T follicular helper cell (primary cell): Measurements from ENCODE around the gene RREB1.

Experiments used
- DNase-seq: peaks from one replicate; pipeline ENCODE4 v3.0.0-alpha.2; 2020; ENCODE audit warnings: low read depth

RREB1 gene

DNA sequence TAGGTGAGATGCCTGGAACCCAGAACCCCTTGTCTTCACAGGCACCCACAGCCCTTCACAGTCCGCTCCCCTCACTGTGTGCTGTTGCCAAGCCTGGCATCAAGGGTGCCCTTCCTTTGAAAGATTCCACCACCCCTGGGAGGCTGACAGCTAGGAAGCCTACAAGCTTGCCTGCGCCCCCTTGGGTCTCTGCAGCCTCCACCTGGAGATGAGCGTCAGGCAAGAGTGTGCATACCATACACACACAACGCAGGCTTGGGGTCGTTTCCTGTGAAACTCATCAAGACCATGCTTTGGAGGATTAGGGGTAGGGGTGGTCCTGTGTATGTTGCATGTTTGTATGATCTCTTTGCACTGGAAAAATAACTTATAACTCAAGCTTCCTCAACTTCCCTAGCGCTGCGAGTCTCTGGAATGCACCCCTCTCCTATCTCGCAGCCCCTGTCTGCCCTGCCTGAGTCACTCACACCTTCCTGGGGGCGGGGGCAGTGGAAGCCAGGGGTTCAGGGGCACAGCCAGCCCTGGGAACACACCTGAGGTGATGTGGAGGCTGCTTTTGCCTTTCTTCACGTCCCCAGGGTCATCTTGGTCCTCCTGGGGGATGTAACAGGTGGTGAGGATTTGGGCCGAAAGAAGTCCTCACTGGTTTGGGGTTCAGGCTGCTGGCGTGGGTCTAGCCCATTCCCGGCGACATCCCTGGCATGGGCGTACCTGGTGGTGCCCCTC is 138.1 kb downstream of the RREB1 start:
- DNase-seq = no peak

DNA sequence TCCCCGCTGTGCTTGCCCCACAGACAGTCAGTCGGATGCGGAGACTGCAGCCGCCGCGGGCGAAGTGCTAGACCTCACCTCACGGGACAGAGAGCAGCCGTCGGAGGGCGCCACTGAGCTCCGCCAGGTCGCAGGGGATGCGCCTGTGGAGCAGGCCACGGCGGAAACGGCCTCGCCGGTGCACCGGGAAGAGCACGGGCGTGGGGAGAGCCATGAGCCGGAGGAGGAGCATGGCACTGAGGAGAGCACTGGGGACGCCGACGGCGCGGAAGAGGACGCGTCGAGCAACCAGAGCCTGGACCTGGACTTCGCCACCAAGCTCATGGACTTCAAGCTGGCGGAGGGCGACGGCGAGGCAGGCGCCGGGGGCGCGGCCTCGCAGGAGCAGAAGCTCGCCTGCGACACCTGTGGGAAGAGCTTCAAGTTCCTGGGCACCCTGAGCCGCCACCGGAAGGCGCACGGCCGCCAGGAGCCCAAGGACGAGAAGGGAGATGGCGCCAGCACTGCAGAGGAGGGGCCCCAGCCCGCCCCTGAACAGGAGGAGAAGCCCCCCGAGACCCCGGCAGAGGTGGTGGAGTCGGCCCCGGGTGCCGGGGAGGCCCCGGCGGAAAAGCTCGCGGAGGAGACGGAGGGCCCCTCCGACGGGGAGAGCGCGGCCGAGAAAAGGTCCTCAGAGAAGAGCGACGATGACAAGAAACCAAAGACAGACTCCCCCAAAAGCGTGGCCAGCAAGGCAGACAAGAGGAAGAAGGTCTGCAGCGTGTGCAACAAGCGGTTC is 138.8 kb downstream of the RREB1 start:
- DNase-seq = no peak

DNA sequence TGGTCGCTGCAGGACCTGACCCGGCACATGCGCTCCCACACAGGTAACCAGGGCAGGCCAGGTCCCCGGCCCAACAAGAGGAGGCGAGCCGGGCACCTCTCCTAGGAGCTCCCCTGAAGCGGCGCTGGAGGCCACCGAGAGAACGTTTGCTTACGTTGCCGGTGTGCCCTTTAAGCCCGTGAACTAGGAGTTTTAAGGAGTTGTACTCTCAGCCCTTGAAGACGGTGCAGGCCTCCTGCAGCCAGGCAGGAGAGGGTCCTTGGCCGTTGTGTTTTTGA is 139.4 kb downstream of the RREB1 start:
- DNase-seq = no peak

DNA sequence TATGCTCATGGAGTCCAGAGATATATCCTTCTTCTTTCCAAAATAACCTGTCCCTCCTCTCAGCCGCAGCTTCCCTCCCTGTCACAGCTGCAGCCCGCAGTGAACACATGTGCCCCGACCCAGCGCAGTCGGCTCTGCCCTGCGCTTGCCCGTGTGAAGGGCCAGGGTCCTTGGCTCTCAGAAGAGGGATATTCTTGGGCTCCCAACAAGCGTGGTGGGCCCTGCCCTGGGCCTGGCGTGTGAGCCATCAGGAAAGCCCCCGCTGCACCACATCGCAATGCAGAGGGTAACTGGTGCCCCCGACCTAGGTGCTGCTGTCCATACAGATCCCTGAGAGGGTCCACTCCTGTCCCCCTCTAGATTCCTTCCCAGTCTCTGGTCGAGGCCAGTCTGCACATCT is 140.1 kb downstream of the RREB1 start:
- no peak for DNase-seq

DNA sequence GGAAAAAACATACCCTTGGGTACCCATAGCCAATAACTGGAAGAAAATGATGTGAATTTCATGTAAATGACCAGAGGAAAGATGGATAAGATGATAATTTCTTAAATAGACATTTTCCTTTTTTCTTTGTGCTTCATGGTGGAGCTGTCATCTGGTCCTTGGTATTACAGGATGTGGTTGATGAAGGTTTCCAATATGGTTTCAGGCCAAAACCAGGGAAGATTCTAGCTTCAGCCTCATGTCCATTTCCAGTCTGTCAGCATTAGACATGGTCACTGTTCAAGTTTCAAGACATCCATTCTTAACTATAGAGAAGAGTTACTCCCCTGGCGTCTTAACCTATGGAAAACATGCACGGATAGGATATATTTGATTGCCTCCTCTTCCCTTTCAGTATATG is 141.6 kb downstream of the RREB1 start:
- no peak for DNase-seq

DNA sequence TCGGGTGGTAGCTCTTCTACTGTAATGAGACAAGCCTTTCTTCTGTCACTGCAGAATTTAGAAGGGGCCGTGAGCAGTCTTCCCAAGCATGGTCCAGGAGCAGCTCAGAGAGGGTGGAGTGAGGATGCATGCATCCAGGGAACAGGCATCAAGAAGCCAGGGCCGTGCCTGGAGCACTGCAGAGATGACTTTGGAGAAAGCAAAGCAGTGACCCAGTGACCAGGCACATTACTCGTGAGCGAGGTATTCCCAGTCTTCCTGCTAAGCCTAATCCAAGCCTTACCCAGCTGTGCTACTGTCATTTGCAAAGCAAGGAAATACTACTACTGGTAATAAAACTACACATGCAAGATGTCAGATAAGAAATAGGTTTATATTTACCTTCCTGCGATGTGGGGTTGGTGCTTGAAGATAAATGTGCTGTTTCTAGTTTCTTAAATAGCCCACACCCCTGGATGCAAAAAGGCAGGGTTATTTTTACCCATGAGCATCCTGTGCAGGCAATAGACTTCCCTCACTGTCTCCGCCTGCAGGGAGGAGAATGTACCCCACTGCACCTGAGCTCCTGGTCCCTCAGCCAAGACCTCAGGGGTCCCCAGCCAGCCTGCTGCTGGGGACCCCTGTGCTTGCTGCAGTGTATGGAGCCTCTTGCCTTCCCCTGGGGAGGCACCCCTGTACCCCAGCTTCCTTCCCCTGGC is 142.3 kb downstream of the RREB1 start:
- DNase-seq = no peak

DNA sequence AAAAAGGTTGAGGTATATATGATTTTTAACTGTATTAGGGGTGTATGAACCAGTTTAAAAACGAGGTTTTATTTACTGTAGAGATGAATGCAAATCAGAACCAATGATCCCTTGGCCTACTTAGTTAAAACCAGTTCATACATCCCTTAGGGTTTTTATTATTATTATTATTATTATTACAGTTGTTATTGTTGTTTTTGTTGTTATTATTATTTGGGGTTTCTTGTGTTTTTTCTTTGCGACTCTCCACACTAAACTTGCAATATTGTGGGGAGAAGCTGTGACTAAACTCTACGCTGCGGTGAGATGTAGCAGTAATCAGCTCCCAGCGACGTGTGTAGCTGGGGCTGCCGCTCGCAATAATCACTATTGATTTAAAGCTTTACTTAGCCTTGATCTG is 143.1 kb downstream of the RREB1 start:
- no peak for DNase-seq

DNA sequence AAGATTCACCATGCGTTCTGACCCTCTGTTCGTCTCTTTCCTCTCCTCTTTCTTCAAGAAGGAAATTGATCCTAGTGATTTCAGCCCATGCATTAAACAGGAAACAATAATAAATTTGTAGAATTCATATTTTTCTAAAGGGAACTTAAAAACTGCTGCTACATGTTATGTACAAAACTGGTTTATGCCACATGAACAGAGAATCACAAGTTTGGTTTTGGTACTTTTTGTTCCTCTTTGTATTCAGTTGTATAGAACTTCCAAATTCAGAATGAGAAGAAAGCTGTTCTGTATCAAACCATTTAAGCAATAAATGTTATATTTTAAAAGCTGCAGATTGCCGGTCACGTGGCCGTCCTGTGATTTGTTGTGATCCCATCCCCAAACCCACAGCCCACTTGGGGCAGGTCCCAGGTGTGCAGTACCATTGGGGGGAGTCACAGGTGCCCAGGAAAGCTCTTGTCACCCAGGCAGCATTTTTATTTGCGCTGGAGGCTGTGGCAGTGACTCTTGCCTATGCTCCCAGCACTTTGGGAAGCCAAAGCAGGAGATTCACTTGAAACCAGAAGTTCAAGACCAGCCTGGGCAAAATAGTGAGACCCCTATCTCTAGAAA is 144.0 kb downstream of the RREB1 start:
- no peak for DNase-seq

DNA sequence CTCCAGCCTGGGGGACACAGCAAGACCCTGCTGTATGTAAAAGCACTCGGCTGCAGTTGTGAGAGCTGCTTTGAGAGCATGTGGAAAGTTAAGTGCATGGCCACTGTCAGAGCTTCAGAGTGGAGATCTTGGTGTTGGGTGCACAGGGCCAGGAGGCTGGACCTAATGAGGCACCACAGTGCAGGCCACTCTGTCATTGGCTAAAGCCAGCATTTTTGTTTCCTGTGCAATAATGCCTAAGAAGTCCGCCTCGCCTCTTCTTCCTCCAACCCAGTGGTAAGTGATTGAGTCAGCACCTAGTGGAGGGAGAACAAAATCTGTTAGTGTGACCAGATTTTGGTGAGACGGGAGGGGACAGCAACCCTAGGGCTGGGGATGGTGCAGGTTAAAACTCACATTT is 144.6 kb downstream of the RREB1 start:
- DNase-seq = no peak

DNA sequence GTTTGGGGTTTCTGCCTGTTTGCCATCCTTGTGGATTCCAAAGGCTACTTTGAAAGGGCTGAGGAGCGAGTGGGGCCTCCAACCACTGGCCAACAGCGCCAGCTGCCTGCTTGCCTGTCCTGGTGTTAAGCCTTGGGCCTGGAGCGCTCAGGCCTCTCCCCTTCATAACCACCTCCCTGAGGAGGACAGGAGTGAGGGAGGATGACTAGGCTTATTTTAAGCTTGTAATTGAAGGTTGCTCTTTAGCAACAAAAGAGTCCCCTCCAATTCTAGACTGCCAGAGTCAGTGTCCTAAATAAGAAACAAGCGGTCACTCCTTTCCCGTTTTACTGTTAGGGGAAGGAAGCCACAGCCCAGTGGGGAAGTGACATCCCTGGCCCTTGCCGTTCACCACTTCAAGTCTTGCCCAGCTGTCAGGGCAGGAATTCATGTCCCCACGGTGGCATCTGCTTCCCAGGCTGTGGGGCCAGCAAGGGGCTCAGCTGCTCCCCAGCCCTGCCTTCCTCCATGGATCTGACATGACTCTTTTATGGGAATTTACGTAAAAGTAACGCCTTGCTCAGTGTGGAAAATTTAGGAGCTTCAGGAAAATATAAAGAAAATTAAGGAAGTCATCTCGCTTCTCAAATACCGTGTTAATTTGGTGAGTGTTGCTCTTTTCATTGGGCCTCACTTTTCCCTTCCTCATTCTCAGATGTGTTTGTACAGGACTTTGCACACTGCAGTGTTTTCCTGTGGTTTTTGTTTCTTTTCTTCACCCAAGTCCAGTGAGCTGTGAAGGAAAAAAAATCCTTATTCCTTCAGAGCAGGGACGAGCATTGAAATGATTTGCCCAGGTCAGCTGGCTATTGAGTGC is 147.4 kb downstream of the RREB1 start:
- DNase-seq = no peak

DNA sequence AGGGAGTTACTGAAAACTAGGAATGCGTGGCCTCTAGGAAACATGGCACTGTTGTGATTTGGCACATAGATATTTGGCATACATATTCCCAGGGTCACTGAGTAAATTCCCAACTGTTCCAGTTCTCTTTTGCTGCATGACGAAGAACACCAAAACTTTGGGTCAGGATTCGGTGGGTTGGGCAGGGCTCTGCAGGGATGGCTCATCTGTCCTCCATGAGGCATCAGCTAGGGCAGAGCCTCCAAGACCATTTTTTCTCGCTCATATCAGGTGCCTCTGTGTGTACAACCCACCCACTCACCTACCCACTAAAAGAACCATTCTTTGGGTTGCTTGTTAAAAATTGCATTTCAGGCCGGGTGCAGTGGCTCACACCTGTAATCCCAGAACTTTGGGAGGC is 148.2 kb downstream of the RREB1 start:
- no peak for DNase-seq

DNA sequence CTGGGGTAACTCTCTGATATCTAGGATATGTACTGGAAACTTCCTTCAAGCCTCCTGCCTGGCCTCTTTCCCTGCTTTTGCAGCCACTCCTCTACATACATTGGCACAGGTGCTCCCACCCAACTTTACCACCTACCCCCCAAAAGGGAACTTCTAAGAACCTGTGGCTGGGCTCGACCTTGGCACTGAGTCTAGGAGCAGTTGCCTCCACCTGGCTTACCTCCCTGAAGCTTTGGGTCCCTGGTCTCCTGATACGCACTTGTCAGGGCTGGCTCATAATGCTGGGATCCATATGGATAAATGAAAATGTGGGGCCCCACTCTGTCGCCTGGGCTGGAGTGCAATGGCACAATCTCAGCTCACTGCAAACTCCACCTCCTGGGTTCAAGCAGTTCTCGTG is 149.0 kb downstream of the RREB1 start:
- no peak for DNase-seq

DNA sequence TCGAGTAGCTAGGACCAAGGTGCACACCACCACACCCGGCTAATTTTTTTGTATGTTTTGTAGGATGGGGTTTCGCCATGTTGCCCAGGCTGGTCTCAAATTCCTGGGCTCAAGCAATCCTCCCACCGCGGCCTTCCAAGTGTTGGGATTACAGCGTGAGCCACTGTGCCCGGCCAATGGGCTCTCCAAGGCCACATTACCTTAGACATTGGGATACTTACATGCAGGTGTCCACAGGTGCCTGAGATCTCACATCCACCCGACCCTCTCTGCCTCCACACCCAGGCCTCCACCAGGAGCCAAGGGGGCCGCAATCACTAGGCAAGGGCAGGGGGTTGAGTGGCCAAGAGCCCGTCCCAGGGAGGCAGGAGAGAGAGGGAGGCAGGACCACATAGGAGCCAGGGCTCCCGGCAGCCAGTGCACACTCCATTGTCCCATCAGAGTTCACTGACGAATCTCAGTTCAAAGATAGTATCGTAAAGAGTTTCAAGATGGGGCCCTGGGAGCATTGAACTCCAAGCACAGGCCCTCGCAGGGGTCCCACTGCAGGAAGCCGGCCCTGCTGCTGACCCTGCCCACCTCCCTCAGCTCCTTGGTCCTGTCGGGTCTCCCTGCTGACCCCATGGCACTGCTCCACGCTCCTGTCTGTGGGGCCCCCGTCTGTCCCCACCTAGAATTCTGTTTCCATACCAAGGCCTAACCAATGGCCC is 149.9 kb downstream of the RREB1 start:
- no peak for DNase-seq

DNA sequence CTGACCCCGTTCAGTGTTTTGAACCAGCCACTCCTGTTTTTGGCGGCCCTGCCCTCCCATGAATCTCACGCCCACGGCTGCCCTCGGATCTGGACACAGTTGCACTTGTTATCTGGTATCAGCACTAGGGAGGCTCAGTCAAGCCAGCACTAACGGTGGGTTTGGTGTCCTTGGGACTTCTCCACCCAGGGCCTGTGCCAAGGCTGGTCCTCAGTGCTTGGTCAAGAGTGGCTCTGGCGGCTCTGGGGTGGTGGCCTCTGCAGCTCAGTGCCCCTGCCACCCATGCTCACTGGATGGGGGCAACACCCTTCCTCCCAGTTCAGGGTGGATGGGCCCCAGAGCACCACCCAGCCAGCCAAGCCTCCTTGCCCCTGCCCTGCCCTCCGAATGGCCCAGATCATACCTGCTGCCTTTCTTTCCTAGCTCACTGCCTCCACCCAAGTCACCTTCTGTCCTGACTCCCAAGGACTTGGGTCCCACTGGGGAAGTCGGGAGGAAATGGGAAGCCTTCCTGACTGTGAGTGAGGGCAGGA is 150.5 kb downstream of the RREB1 start:
- DNase-seq = no peak

DNA sequence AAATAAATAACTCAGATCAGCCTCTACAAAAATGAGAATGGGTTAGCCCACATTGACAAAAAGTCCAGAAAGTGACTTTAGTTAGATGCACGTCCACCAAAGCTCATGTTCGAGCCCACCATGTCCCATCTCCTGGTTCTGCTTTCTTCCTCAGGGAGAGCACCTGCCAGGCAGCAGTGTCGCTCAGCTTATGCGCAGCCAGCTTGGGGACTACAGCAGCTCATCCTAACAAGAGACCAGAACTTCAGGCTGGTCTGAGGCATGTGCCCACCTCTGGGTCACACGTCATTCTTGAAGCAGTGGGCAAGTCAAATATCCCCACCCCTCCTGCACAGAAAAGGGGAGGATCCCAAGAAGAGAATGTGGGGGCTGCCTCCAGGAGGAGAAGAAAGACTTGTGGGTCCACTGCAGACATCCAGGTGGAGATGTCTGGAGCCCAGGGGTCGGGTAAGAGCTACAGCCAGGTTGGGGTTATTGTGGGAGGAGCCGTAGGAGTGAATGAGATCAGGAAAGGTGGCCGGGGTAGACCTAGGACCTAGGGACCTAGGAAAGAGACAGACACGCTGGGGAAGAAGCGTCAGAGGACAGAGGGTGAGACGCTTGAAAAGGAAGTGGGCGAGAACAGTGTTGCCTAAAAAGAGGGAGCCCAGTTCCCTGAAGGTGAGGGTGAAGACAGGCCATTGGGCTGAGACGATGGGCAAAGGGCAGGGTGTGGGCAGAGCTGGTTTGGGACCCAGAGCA is 152.7 kb downstream of the RREB1 start:
- DNase-seq = no peak

DNA sequence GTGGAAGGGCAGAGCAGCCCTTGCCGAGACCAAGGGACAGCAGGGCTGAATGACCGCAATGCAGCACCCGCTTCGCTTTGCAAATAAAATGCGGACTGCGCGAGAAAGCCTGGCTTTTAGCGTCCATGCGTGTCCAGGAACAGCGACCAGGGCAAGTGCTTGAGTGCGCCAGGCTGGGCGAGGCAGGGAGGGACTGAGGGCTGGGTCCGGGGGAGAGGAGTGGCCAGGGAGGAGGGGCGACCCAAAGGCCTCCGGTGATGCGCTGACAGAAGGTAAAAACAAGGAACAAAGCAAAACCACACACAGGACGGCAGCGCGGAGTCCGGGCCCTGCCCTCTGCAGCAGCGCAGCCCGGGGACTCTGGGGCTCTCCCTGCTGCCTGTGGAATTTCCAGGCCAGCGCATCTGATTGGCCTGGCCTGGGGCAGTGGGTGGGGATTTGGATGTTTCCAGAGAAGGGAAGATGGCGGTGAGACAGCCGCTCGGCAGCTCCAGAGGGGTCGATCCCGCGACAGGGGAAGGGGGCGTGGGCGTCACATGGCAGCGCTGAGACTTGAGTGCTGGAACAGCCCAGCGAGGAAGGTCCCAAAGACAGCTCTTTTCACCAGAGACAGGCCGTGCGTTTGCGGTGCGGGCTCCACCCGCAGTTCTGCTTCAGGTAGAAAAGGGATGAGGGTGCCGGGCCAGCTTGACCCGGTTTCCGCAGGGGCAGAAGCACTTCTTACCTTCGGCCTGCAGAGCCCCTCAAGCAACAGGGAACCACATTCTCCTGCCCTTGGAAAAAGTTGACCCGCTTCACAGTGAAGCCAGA is 153.5 kb downstream of the RREB1 start:
- DNase-seq = no peak

DNA sequence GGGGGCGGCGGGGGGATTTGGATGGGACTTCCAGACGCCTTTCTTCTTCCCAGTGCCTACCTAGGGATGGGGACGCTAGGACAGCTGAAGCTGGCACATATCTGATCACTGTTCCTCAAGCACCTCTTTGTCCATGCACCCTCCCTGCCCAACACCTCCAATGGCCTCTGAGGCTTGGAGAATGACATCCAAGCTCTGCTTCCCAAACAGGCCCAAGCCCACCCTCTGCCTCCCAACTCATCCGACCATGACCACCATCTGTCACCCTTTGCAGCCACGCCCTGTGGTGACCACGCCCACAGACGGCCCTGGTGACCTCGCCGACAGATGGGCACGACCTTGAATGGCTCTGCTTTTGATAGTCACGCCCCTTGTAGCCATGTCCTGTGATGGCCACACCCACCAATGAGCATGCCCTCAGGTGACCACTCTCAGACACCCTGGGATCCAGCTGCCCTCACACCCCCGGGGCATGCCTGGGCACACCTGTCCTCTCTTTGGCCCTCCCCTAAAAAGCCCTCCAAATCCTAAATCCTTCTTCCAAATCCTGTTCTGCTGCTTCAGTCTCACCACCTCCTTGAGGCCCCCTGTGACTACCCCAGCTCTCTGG is 154.2 kb downstream of the RREB1 start:
- no peak for DNase-seq

DNA sequence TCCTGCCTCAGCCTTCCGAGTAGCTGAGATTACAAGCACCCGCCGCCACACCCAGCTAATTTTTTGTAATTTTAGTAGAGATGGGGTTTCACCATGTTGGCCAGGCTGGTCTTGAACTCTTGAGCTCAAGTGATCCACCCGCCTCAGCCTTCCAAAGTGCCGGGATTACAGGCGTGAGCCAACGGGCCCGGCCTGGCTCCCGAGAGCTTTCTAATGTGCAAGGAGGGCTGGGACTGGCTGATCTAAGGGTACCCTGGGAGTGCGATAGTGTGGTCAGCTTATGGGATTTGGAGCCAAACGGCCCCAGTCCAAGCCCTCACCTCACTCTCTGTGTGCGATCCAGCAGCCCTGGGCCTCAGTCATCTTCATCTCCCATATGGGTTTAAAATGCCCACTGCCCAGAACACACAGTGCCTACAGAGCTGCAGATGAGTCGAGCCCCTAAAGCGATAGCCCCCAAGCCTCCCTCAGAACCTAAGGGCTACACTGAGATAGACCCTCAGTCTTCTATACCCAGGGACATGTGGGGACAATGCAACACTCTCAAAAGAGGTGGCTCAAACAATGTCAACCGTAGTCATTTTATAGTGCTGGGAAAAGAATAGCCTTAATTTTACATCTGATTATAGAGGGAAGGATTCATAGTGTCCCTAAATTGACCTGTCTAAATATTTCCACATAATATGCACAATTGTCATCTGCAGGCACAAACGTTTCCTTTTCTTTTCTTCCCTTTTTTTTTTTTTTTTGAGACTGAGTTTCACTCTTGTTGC is 155.2 kb downstream of the RREB1 start:
- DNase-seq = no peak
